ENCODE results near the gene PTGER1. TPM values are rescaled to one million over a fixed set of nuclear protein-coding genes. Genes with fewer than 3 reads are reported as not detected.

PTGER1 gene
- total and polyA plus RNA-seq, 10 of the 15 experiments (the other 5 are each of a cell fraction or from before 2014, with no cell fraction given) = not detected

- TF ChIP-seq ZNF592 (IDR thresholded peaks at IDR 0.05) = no peak
- TF ChIP-seq MTA3 (IDR thresholded peaks at IDR 0.05; ENCODE audit: borderline replicate concordance, low read length) = no peak
- 0 out of 4 replicates have a peak, but pooled peaks of 1 of the 2 experiments have one; percentile 22 for TF ChIP-seq IKZF2 (IDR thresholded peaks at IDR 0.05)
- TF ChIP-seq ATF3 (IDR thresholded peaks at IDR 0.05; ENCODE audit: borderline replicate concordance, extremely low read depth, low read depth, low read length) = no peak
- 0 out of 2 replicates have a peak, but pooled peaks have one; percentile 19 for TF ChIP-seq MLLT1 (IDR thresholded peaks at IDR 0.05)
- no peak for TF ChIP-seq RAD51 (IDR thresholded peaks at IDR 0.05)
- TF ChIP-seq CBX3 (IDR thresholded peaks at IDR 0.05; ENCODE audit: borderline replicate concordance, low read depth) = no peak
- TF ChIP-seq, protein P1, sequence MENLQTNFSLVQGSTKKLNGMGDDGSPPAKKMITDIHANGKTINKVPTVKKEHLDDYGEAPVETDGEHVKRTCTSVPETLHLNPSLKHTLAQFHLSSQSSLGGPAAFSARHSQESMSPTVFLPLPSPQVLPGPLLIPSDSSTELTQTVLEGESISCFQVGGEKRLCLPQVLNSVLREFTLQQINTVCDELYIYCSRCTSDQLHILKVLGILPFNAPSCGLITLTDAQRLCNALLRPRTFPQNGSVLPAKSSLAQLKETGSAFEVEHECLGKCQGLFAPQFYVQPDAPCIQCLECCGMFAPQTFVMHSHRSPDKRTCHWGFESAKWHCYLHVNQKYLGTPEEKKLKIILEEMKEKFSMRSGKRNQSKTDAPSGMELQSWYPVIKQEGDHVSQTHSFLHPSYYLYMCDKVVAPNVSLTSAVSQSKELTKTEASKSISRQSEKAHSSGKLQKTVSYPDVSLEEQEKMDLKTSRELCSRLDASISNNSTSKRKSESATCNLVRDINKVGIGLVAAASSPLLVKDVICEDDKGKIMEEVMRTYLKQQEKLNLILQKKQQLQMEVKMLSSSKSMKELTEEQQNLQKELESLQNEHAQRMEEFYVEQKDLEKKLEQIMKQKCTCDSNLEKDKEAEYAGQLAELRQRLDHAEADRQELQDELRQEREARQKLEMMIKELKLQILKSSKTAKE (IDR thresholded peaks at IDR 0.05; ENCODE audit: low read depth, poor library complexity, severe bottlenecking) = no peak
- no peak for TF ChIP-seq ZBED1 (IDR thresholded peaks at IDR 0.05; ENCODE audit: borderline replicate concordance)
- peak; percentile 14; the same call in 1 of the 2 replicates for TF ChIP-seq NR2C1 (IDR thresholded peaks at IDR 0.05)
- TF ChIP-seq ATF7 (IDR thresholded peaks at IDR 0.05; ENCODE audit: low read depth) = no peak
- TF ChIP-seq BACH1 (IDR thresholded peaks at IDR 0.05; ENCODE audit: borderline replicate concordance) = no peak
- TF ChIP-seq TBL1XR1 (IDR thresholded peaks at IDR 0.05; ENCODE audit: low read depth, low read length) = no peak
- no peak for TF ChIP-seq ZNF217 (IDR thresholded peaks at IDR 0.05)
- no peak for TF ChIP-seq TARDBP (IDR thresholded peaks at IDR 0.05; ENCODE audit: borderline replicate concordance)
- no peak for TF ChIP-seq KDM1A (IDR thresholded peaks at IDR 0.05; ENCODE audit: borderline replicate concordance)
- TF ChIP-seq, protein P2, sequence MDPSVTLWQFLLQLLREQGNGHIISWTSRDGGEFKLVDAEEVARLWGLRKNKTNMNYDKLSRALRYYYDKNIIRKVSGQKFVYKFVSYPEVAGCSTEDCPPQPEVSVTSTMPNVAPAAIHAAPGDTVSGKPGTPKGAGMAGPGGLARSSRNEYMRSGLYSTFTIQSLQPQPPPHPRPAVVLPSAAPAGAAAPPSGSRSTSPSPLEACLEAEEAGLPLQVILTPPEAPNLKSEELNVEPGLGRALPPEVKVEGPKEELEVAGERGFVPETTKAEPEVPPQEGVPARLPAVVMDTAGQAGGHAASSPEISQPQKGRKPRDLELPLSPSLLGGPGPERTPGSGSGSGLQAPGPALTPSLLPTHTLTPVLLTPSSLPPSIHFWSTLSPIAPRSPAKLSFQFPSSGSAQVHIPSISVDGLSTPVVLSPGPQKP (IDR thresholded peaks at IDR 0.05; ENCODE audit: low read depth, low read length) = no peak
- TF ChIP-seq, protein P3, sequence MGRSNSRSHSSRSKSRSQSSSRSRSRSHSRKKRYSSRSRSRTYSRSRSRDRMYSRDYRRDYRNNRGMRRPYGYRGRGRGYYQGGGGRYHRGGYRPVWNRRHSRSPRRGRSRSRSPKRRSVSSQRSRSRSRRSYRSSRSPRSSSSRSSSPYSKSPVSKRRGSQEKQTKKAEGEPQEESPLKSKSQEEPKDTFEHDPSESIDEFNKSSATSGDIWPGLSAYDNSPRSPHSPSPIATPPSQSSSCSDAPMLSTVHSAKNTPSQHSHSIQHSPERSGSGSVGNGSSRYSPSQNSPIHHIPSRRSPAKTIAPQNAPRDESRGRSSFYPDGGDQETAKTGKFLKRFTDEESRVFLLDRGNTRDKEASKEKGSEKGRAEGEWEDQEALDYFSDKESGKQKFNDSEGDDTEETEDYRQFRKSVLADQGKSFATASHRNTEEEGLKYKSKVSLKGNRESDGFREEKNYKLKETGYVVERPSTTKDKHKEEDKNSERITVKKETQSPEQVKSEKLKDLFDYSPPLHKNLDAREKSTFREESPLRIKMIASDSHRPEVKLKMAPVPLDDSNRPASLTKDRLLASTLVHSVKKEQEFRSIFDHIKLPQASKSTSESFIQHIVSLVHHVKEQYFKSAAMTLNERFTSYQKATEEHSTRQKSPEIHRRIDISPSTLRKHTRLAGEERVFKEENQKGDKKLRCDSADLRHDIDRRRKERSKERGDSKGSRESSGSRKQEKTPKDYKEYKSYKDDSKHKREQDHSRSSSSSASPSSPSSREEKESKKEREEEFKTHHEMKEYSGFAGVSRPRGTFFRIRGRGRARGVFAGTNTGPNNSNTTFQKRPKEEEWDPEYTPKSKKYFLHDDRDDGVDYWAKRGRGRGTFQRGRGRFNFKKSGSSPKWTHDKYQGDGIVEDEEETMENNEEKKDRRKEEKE (IDR thresholded peaks at IDR 0.05) = no peak
These were observed 35.1 kb downstream of the PTGER1 start (continued) for GRCh38 chr19:14440049-14440448.

Measured in GM12878 (cell line).